H1 (cell line): ENCODE data around the gene TCF4. TPM values are rescaled to one million over a fixed set of nuclear protein-coding genes. Genes with fewer than 3 reads are reported as not detected.

ENCODE experiments used
- CTCF ChIA-PET: fragments of 300-600 bp; sonication (Branson Sonifier 250); formaldehyde crosslinking; loops from one replicate; lab custom pipeline; 2021; ENCODE audit not compliant: partially characterized antibody; lab: Charles Lee
- POLR2A ChIA-PET: fragments of 300-600 bp; sonication (Branson Sonifier 250); formaldehyde crosslinking; loops from one replicate; lab custom pipeline; 2021; ENCODE audit warnings: inconsistent platforms; ENCODE audit not compliant: partially characterized antibody; lab: Charles Lee
- DNase-seq, 2 experiments: peaks; one replicate each; pipeline versions ENCODE4 v3.0.0 to v3.0.0-alpha.2; 2010 to 2022; ENCODE audit warnings: low spot score in 2 of 2, low read depth in 1 of 2, mixed read lengths in 1 of 2
- FAIRE-seq: peaks from 2 replicates; lab custom pipeline; 2011; peaks lifted over from hg19 to GRCh38; lab: Jason Lieb, UNC
- H2AFZ ChIP-seq: 2 replicates; pipeline ENCODE4 v1.8.1; 2012; ENCODE audit warnings: low read length, inconsistent platforms
- H2AK5ac ChIP-seq: 2 replicates; pipeline ENCODE4 v1.6.1; 2013; ENCODE audit warnings: low read depth, low read length
- H2BK120ac ChIP-seq: replicated peaks from 2 replicates; pipeline ENCODE3; 2013; ENCODE audit warnings: low read depth, low read length, inconsistent platforms
- H2BK12ac ChIP-seq: 2 replicates; pipeline ENCODE4 v1.6.1; 2013; ENCODE audit warnings: low read depth, low read length
- H2BK15ac ChIP-seq: 2 replicates; pipeline ENCODE4 v1.6.1; 2013; ENCODE audit warnings: low read length
- H2BK20ac ChIP-seq: 2 replicates; pipeline ENCODE4 v1.6.1; 2013; ENCODE audit warnings: low read length
- H2BK5ac ChIP-seq: 2 replicates; pipeline ENCODE4 v1.6.1; 2013; ENCODE audit warnings: low read depth, low read length
- H3K14ac ChIP-seq: 2 replicates; pipeline ENCODE4 v1.6.1; 2013; ENCODE audit warnings: inconsistent platforms; ENCODE audit not compliant: insufficient read length
- H3K18ac ChIP-seq: 2 replicates; pipeline ENCODE4 v1.6.1; 2013; ENCODE audit warnings: low read length; ENCODE audit errors: extremely low read depth
- H3K23ac ChIP-seq: 2 replicates; pipeline ENCODE4 v1.6.1; 2013; ENCODE audit warnings: inconsistent platforms; ENCODE audit not compliant: insufficient read length
- H3K23me2 ChIP-seq: 2 replicates; pipeline ENCODE4 v1.6.1; 2013; ENCODE audit warnings: low read depth, low read length
- H3K27ac ChIP-seq: 2 replicates; pipeline ENCODE4 v1.6.1; 2011; ENCODE audit warnings: low read depth, low read length, inconsistent platforms
- H3K27me3 ChIP-seq, 4 experiments: replicated peaks in 1 of 4; 1 replicate in 1 of 4; 2 replicates in 3 of 4; pipeline versions ENCODE4 v1.6.1 to v1.8.1; 2011 to 2013; ENCODE audit warnings: low read length in 3 of 4, mild to moderate bottlenecking in 3 of 4, inconsistent platforms in 2 of 4, mixed read lengths in 2 of 4, moderate library complexity in 1 of 4; ENCODE audit not compliant: control insufficient read depth in 3 of 4, insufficient read depth in 3 of 4; ENCODE audit errors: extremely low read depth in 1 of 4
- H3K36me3 ChIP-seq, 4 experiments: 2 replicates each; pipeline versions ENCODE4 v1.6.1 to v1.8.1; 2011 to 2013; ENCODE audit warnings: mild to moderate bottlenecking in 4 of 4, low read length in 3 of 4, moderate library complexity in 2 of 4, control low read depth in 1 of 4, inconsistent platforms in 1 of 4; ENCODE audit not compliant: insufficient read depth in 4 of 4, control insufficient read depth in 2 of 4
- H3K4ac ChIP-seq: replicated peaks from 2 replicates; pipeline ENCODE3; 2013; ENCODE audit warnings: low read length, low read depth, mixed read lengths, inconsistent platforms; ENCODE audit not compliant: insufficient read length
- H3K4me1 ChIP-seq, 4 experiments: replicated peaks in 1 of 4; 1 replicate in 1 of 4; 2 replicates in 3 of 4; pipeline versions ENCODE4 v1.6.1 to v1.8.1; 2011 to 2013; ENCODE audit warnings: low read length in 3 of 4, inconsistent platforms in 2 of 4, mixed read lengths in 1 of 4; ENCODE audit not compliant: insufficient read depth in 4 of 4, control insufficient read depth in 3 of 4
- H3K4me2 ChIP-seq, 2 experiments: 2 replicates each; pipeline versions ENCODE4 v1.6.1 to v1.8.1; 2011 to 2013; ENCODE audit warnings: low read depth in 2 of 2, low read length in 2 of 2, control low read depth in 1 of 2, inconsistent platforms in 1 of 2, mild to moderate bottlenecking in 1 of 2; ENCODE audit not compliant: insufficient read depth in 1 of 2
- H3K4me3 ChIP-seq, 4 experiments: fragments of 200-600, 300-600 bp in 1 of 4; sonication (generic), shearing (Covaris generic), sonication (Bioruptor Twin) in 1 of 4; 2 replicates each; pipeline versions ENCODE4 v1.5.1 to v1.8.1; 2011 to 2016; ENCODE audit warnings: low read length in 4 of 4, low read depth in 3 of 4, control low read depth in 2 of 4, inconsistent platforms in 2 of 4, mild to moderate bottlenecking in 2 of 4, mixed read lengths in 1 of 4, moderate library complexity in 1 of 4; ENCODE audit not compliant: insufficient read depth in 2 of 4; ENCODE audit errors: extremely low read depth in 1 of 4
- H3K56ac ChIP-seq: replicated peaks from 2 replicates; pipeline ENCODE3; 2013; ENCODE audit warnings: low read depth, mild to moderate bottlenecking, mixed read lengths, low read length, inconsistent platforms; ENCODE audit not compliant: insufficient read length
- H3K79me1 ChIP-seq: 2 replicates; pipeline ENCODE4 v1.6.1; 2013; ENCODE audit warnings: low read depth, low read length, control low read depth
- H3K79me2 ChIP-seq, 2 experiments: 2 replicates each; pipeline versions ENCODE4 v1.6.1 to v1.8.1; 2012 to 2013; ENCODE audit warnings: low read length in 2 of 2, mild to moderate bottlenecking in 2 of 2, inconsistent platforms in 1 of 2; ENCODE audit not compliant: insufficient read depth in 2 of 2, control insufficient read depth in 1 of 2
- H3K9ac ChIP-seq, 4 experiments: replicated peaks in 1 of 4; 1 replicate in 1 of 4; 2 replicates in 3 of 4; pipeline versions ENCODE4 v1.6.1 to v1.8.1; 2011 to 2013; ENCODE audit warnings: low read depth in 3 of 4, low read length in 3 of 4, control low read depth in 2 of 4, mild to moderate bottlenecking in 2 of 4, moderate library complexity in 2 of 4, inconsistent platforms in 1 of 4; ENCODE audit errors: extremely low read depth in 1 of 4
- H3K9me3 ChIP-seq, 2 experiments: 2 replicates each; pipeline versions ENCODE4 v1.6.1 to v1.8.1; 2012 to 2013; ENCODE audit warnings: mild to moderate bottlenecking in 2 of 2, moderate library complexity in 2 of 2, control low read depth in 1 of 2, inconsistent platforms in 1 of 2, low read depth in 1 of 2, low read length in 1 of 2, mixed read lengths in 1 of 2; ENCODE audit not compliant: insufficient read depth in 2 of 2
- H4K20me1 ChIP-seq, 2 experiments: replicated peaks in 1 of 2; 2 replicates each; pipeline versions ENCODE3 to v1.8.1; 2011 to 2013; ENCODE audit warnings: inconsistent platforms in 2 of 2, low read length in 2 of 2, mild to moderate bottlenecking in 1 of 2; ENCODE audit not compliant: insufficient read depth in 2 of 2, control insufficient read depth in 1 of 2
- H4K5ac ChIP-seq: 2 replicates; pipeline ENCODE4 v1.6.1; 2013; ENCODE audit warnings: low read length, low read depth, mixed read lengths, inconsistent platforms; ENCODE audit not compliant: insufficient read length
- H4K8ac ChIP-seq: 2 replicates; pipeline ENCODE4 v1.8.0; 2013; ENCODE audit warnings: mild to moderate bottlenecking, moderate library complexity, low read length, inconsistent platforms; ENCODE audit not compliant: insufficient read depth; ENCODE audit errors: extremely low read depth
- H4K91ac ChIP-seq: replicated peaks from 2 replicates; pipeline ENCODE3; 2013; ENCODE audit warnings: low read length, mixed read lengths, inconsistent platforms; ENCODE audit not compliant: insufficient read length
- BCL11A ChIP-seq, 2 experiments: IDR thresholded peaks; one replicate each; pipeline ENCODE4 v1.6.1; 2011; ENCODE audit warnings: low read depth in 2 of 2, low read length in 2 of 2, mild to moderate bottlenecking in 2 of 2
- CEBPB ChIP-seq: IDR thresholded peaks from 2 replicates; pipeline ENCODE4 v1.6.1; 2012; ENCODE audit warnings: low read depth, low read length
- NANOG ChIP-seq: IDR thresholded peaks from 2 replicates; pipeline ENCODE4 v1.6.1; 2011; ENCODE audit warnings: low read length, low read depth, mild to moderate bottlenecking, inconsistent platforms; ENCODE audit not compliant: insufficient read depth, poor library complexity, severe bottlenecking
- WGBS, 2 experiments: shearing (Covaris generic) in 1 of 2; methylation state at CpG; one replicate each; pipeline versions ENCODE4 v1.1.6 to v1.1.7; 2013 to 2015; ENCODE audit warnings: low lambda C conversion rate in 2 of 2, mixed read lengths in 2 of 2, inconsistent platforms in 1 of 2, low coverage in 1 of 2, missing lambda C conversion rate in 1 of 2; ENCODE audit not compliant: insufficient replicate concordance in 2 of 2, insufficient coverage in 1 of 2, insufficient read length in 1 of 2; ENCODE audit errors: extremely low coverage in 1 of 2, missing lambda C conversion rate in 1 of 2; 5-methylcytosine and 5-hydroxymethylcytosine counted together
- polyA plus RNA-seq, 7 experiments: library from polyadenylated mRNA; depleted of rRNA in 3 of 7; stranded (reverse) in 5 of 7; unstranded in 2 of 7; fragments of >200 nt in 5 of 7; fragments of 200-250 nt in 2 of 7; gene quantifications; 1 replicate in 5 of 7; 2 replicates in 1 of 7; 4 replicates in 1 of 7; pipeline versions ENCODE4 v1.2.1 to v1.2.3, GENCODE V29; 2011 to 2013; ENCODE audit warnings: missing spikeins in 2 of 7, mixed read lengths in 2 of 7
- total RNA-seq: library from RNA; stranded (reverse); fragmentation: NEBNext Ultra II Directional; extraction: Animal tissue kit (Norgen Biotek cat#: 25700); gene quantifications from 2 replicates; pipeline ENCODE4 v1.2.1, GENCODE V29; 2021

The TCF4 gene
- total and polyA plus RNA-seq, 2 of the 8 experiments (the other 6 are each of a cell fraction or from before 2014, with no cell fraction given): 59.3 to 118 TPM

- Histone ChIP-seq H2AFZ (no peak overlapping the region), H3K18ac (no peak overlapping the region), H2BK20ac (no peak overlapping the region), H3K79me1 (no peaks in the 10 kb centered on the region; the same call in 1 of the 2 replicates), H3K23me2 (no peaks in the 10 kb centered on the region), H4K5ac (no peak overlapping the region), H3K79me2 (peaks cover 0 to 35% of the 10 kb centered on the region in 2 experiments; a peak in 2 of 4 replicates), H4K91ac (no peak overlapping the region), H3K14ac (no peak overlapping the region), H3K56ac (no peak overlapping the region), H3K4me1 (peaks cover 7 to 39% (median 27%) of the 10 kb centered on the region in 4 experiments), H3K4me2 (peak overlapping the region; percentile 30 to 34; a peak in 3 of 4 replicates), H3K36me3 (no peaks in the 10 kb centered on the region), H2BK120ac (no peak overlapping the region), H3K4ac (no peak overlapping the region), H2BK12ac (no peak overlapping the region), H3K4me3 (peak overlapping the region in 1 of 4 experiments; percentile 41; a peak in 2 of 8 replicates), H2BK15ac (no peak overlapping the region), H3K9ac (no peak overlapping the region), H3K27ac (no peak overlapping the region), H3K9me3 (no peaks in the 10 kb centered on the region), H3K27me3 (no peaks in the 10 kb centered on the region), H2AK5ac (no peak overlapping the region), H4K20me1 (peaks cover 0 to 2% of the 10 kb centered on the region in 2 experiments), H2BK5ac (no peak overlapping the region), H4K8ac (no peak overlapping the region), H3K23ac (no peak overlapping the region)
- 8% methylated on average over 3 of the region's 3 CpGs; no CpG with 5 or more reads in 1 of the 2 experiments for WGBS, 2 experiments
- ChIA-PET CTCF (interaction anchor here (2.2 to 4.6 kb wide), 2 partner anchors 9 to 118 kb away, joined by 5 to 28 read pairs; no protein-coding TSS in a partner anchor), POLR2A (no interaction called here)
- FAIRE-seq: peak; percentile 57
- DNase-seq: no peak
- TF ChIP-seq CEBPB (no peak), BCL11A (IDR thresholded peaks at IDR 0.05; ENCODE audit: low read depth in 2 of 2, low read length in 2 of 2) (no peak), NANOG (peak; percentile 80)
Measured at GRCh38 chr18:55351980-55352714, 235.8 kb downstream of the TCF4 start.
